Nephron progenitor cell (in vitro differentiated cells): ENCODE results near the gene HLF.

Source experiments
- DNase-seq: peaks from one replicate; pipeline ENCODE4 v3.0.0; 2021
- H3K27ac Mint-ChIP-seq: 2 replicates; pipeline ENCODE4 v1.8.0; 2021; ENCODE audit warnings: mild to moderate bottlenecking, moderate library complexity, mixed read lengths
- H3K27me3 Mint-ChIP-seq: 2 replicates; pipeline ENCODE4 v1.8.0; 2021; ENCODE audit warnings: mild to moderate bottlenecking, low read depth, mixed read lengths; ENCODE audit not compliant: poor library complexity
- H3K36me3 Mint-ChIP-seq: 2 replicates; pipeline ENCODE4 v1.8.0; 2021; ENCODE audit warnings: low read depth, mixed read lengths
- H3K4me1 Mint-ChIP-seq: 2 replicates; pipeline ENCODE4 v1.8.0; 2021; ENCODE audit warnings: mixed read lengths
- H3K4me3 Mint-ChIP-seq: 2 replicates; pipeline ENCODE4 v1.8.0; 2021; ENCODE audit warnings: mild to moderate bottlenecking, moderate library complexity, mixed read lengths
- H3K9me3 Mint-ChIP-seq: 2 replicates; pipeline ENCODE4 v1.8.0; 2021; ENCODE audit warnings: mild to moderate bottlenecking, moderate library complexity, mixed read lengths
- CTCF ChIP-seq: fragments of 200-600 bp; sonication (generic); IDR thresholded peaks from 2 replicates; pipeline ENCODE4 v1.5.0; 2021; ENCODE audit warnings: antibody characterized with exemption

HLF gene

GRCh38 chr17:55284001-55284884 lies 19.5 kb downstream of the HLF start:
- Mint-ChIP-seq H3K36me3 (no peaks in the 10 kb centered on the region), H3K27ac (no peak overlapping the region), H3K27me3 (peaks cover 8% of the 10 kb centered on the region), H3K4me3 (no peak overlapping the region), H3K4me1 (no peaks in the 10 kb centered on the region), H3K9me3 (peaks cover 9% of the 10 kb centered on the region)
- TF ChIP-seq CTCF: no peak
- DNase-seq: no peak

- Mint-ChIP-seq H3K9me3 (peaks cover 9% of the 10 kb centered on the region), H3K4me3 (no peak overlapping the region), H3K27me3 (peaks cover 8% of the 10 kb centered on the region), H3K4me1 (no peaks in the 10 kb centered on the region), H3K27ac (peak overlapping the region; percentile 29), H3K36me3 (no peaks in the 10 kb centered on the region)
- TF ChIP-seq CTCF: no peak
- no peak for DNase-seq
Measured at GRCh38 chr17:55284944-55285339, 20.2 kb downstream of the HLF start.

GRCh38 chr17:55285340-55286301 lies 20.9 kb downstream of the HLF start:
- H3K36me3 Mint-ChIP-seq: no peaks in the 10 kb centered on the region
- DNase-seq: no peak
- no peak for TF ChIP-seq CTCF
- no peak overlapping the region for H3K4me3 Mint-ChIP-seq
- peaks cover 8% of the 10 kb centered on the region for H3K27me3 Mint-ChIP-seq
- no peak overlapping the region for H3K27ac Mint-ChIP-seq
- H3K4me1 Mint-ChIP-seq: no peaks in the 10 kb centered on the region
- peaks cover 13% of the 10 kb centered on the region for H3K9me3 Mint-ChIP-seq

- H3K9me3 Mint-ChIP-seq: peaks cover 26% of the 10 kb centered on the region
- DNase-seq: no peak
- peaks cover 3% of the 10 kb centered on the region for H3K27me3 Mint-ChIP-seq
- H3K36me3 Mint-ChIP-seq: no peaks in the 10 kb centered on the region
- no peaks in the 10 kb centered on the region for H3K4me1 Mint-ChIP-seq
- no peak for TF ChIP-seq CTCF
- no peak overlapping the region for H3K4me3 Mint-ChIP-seq
- no peak overlapping the region for H3K27ac Mint-ChIP-seq
Measured at GRCh38 chr17:55286681-55287589, 22.2 kb downstream of the HLF start.

GRCh38 chr17:55288356-55289105 lies 23.8 kb downstream of the HLF start:
- Mint-ChIP-seq H3K36me3 (no peaks in the 10 kb centered on the region), H3K4me3 (no peak overlapping the region), H3K4me1 (no peaks in the 10 kb centered on the region), H3K27me3 (peaks cover 3% of the 10 kb centered on the region), H3K27ac (no peak overlapping the region), H3K9me3 (peaks cover 28% of the 10 kb centered on the region)
- DNase-seq: no peak
- TF ChIP-seq CTCF: no peak
